Adipose tissue (tissue), 3 donors: ENCODE data around the gene TGFBR1. TPM values are rescaled to one million over a fixed set of nuclear protein-coding genes. Genes with fewer than 3 reads are reported as not detected.

Source experiments
- H3K27ac ChIP-seq: one replicate; pipeline ENCODE4 v1.5.1; 2013; ENCODE audit warnings: low read depth, low read length
- WGBS, 3 donors: extraction: QIAGEN DNeasy Blood & Tissue Kit; methylation state at CpG; one replicate each; pipeline ENCODE4 v1.1.7; 2013; 5-methylcytosine and 5-hydroxymethylcytosine counted together
- polyA plus RNA-seq, 3 donors: library from polyadenylated mRNA; stranded (reverse); fragments of 200-250 nt; gene quantifications; one replicate each; pipeline ENCODE4 v1.2.3, GENCODE V29; 2013
- donor health status: healthy with polysubstance abuse.
- donor health status: Bipolar disorder and iron deficiency.
- donor health status: healthy.

TGFBR1 gene
- 10 to 100 TPM in 1 of 3 donors, 1 to 10 TPM in 2; 3.7 to 12.1 (median 9.4) TPM for polyA plus RNA-seq

DNA sequence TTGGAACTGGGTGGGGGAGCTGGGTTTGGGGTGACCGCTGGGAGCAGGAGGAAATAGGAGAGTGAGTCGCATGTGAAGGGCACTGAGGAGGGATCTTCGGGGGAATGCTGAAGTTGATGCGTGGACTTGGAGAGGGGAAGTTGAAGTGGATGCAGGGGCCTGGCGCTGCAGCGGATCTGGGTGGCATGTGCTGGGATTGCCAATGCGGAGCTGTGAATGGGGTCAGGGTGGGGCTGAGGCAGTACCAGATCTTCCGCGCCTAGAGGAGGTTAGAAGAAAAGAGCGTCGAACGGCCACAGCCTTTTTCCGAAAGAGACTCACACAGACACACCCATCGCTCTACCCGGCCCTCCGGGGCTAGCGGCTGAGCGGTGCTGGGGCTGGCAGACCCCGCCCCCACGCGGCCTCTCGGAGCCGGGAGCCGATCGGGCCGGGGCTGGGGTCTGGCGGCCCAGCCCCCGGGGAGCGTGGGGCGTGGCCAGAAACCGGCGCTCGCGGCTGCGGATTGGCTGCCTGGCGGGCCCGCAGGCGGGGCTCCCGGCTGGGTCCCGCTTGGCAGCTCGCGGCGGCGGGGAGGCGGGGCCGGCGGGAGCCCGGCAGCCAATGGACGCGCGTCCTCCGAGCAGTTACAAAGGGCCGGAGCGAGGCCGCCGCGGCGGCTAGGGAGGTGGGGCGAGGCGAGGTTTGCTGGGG is at the start of gene TGFBR1:
TGFBR1 (plus strand) TSS at position 655 of the 693 bp plus-strand sequence. CDS start 93 bp downstream, outside the sequence.
- 0 to 1% (median 0%) methylated on average over 46 to 60 of the region's 60 CpGs for WGBS, 3 donors

GRCh38 chr9:99055384-99055783 is 49.5 kb upstream of the TGFBR1 start:
- WGBS, 3 donors: 75 to 100% (median 91%) methylated on average over 1 of the region's 1 CpG
- H3K27ac ChIP-seq: no peak overlapping the region

More for the DNA sequence above, at the start of gene TGFBR1:
- peak within 1 kb of the TSS; percentile 84 for H3K27ac ChIP-seq

- H3K27ac ChIP-seq: no peak overlapping the region
Measured at GRCh38 chr9:99056186-99056585, 48.7 kb upstream of the TGFBR1 start.

GRCh38 chr9:99056886-99057664 is 47.8 kb upstream of the TGFBR1 start:
- no peak overlapping the region for H3K27ac ChIP-seq

More at GRCh38 chr9:99056186-99056585, 48.7 kb upstream of the TGFBR1 start:
- WGBS, 3 donors: 91 to 95% (median 92%) methylated on average over 6 of the region's 6 CpGs

GRCh38 chr9:99057665-99058625 is 47.0 kb upstream of the TGFBR1 start:
- 50 to 79% (median 55%) methylated on average over 7 of the region's 7 CpGs for WGBS, 3 donors
- H3K27ac ChIP-seq: no peak overlapping the region

More at GRCh38 chr9:99056886-99057664, 47.8 kb upstream of the TGFBR1 start:
- 48 to 88% (median 55%) methylated on average over 5 of the region's 5 CpGs for WGBS, 3 donors

GRCh38 chr9:99058964-99059921 is 45.7 kb upstream of the TGFBR1 start:
- WGBS, 3 donors: 43 to 81% (median 44%) methylated on average over 8 of the region's 8 CpGs
- H3K27ac ChIP-seq: peak overlapping the region; percentile 7

DNA sequence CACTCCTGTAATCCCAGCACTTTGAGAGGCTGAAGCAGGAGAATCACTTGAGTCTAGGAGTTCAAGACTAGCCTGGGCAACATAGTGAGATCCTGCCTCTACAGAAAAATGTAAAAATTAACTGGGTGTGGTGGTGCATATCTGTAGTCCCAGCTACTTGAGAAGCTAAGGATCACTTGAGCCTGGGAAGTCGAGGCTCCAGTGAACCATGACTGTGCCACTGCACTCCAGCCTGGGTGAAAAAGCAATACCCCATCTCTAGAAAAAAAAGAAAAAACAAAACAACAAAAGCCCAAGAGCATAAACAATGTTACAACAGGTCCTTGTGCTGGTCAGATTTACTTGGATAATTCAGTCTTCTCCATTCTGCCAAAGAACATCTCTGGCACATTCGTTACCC is 44.3 kb upstream of the TGFBR1 start:
- 81 to 91% (median 88%) methylated on average over 2 of the region's 2 CpGs for WGBS, 3 donors
- H3K27ac ChIP-seq: no peak overlapping the region

DNA sequence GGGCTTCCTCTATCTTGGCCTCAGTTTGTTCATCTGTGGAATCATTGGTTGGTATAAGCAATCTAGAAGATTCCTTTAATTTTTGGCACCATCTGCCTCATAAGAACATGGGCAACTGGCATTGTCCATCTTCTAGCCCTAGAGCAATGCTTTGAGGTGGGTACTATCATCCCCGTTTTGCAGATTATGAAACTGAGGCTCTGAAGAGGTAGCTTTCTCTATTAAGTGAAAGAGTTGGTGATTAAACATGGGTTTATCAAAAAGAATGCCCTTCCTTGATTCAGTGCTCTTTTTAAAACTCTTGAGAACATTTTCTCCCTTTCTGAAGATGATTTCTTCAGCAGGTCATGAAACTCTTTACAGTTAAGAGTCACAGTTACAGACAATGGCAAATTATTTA is 42.4 kb upstream of the TGFBR1 start:
- 95 to 100% (median 96%) methylated on average over 1 of the region's 1 CpG for WGBS, 3 donors

GRCh38 chr9:99063522-99063921 is 41.4 kb upstream of the TGFBR1 start:
- 94 to 98% (median 94%) methylated on average over 1 of the region's 1 CpG for WGBS, 3 donors
- no peak overlapping the region for H3K27ac ChIP-seq

More for the DNA sequence above, 42.4 kb upstream of the TGFBR1 start:
- no peak overlapping the region for H3K27ac ChIP-seq

- 79 to 89% (median 84%) methylated on average over 3 of the region's 3 CpGs for WGBS, 3 donors
- H3K27ac ChIP-seq: no peak overlapping the region
Measured at GRCh38 chr9:99066571-99066970, 38.3 kb upstream of the TGFBR1 start.

DNA sequence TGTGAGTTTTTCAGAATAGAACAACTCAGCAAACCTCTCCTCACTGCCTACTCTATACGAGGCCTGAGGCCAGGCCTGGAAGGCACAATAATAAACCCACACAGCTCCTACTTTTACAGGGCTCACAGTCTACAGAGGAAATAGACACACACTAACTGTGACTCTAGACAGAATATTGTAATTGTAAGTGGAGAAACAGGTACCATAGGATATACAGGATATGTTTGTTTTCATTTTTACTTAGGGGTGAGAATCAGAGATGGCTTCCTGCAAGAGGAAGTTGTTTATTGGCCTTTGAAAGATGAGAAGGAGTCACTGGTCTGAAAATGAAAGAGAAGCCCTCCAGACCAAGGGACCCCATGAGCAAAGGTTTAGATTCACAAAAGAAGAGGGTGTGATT is 35.8 kb upstream of the TGFBR1 start:
- H3K27ac ChIP-seq: no peak overlapping the region
- 70 to 86% (median 83%) methylated on average over 1 of the region's 1 CpG for WGBS, 3 donors

DNA sequence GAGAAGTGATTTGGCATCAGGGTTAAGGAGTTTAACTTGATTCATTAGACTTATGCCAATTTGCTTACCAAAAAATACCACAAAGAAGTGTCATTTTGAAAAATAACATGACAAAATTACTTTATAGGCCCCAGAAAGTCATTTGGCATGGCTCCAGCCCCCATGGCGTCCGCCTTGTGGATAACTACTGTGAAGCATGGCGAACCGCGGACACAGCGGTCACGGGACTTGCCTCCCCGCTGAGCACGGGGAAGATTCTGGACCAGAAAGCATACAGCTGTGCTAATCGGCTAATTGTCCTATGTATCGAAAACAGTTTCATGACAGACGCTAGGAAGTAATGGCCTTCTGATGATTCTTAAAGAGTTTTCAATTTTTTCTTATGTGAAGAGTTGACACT is 35.4 kb upstream of the TGFBR1 start:
- WGBS, 3 donors: 94 to 96% (median 94%) methylated on average over 12 of the region's 12 CpGs
- no peak overlapping the region for H3K27ac ChIP-seq

DNA sequence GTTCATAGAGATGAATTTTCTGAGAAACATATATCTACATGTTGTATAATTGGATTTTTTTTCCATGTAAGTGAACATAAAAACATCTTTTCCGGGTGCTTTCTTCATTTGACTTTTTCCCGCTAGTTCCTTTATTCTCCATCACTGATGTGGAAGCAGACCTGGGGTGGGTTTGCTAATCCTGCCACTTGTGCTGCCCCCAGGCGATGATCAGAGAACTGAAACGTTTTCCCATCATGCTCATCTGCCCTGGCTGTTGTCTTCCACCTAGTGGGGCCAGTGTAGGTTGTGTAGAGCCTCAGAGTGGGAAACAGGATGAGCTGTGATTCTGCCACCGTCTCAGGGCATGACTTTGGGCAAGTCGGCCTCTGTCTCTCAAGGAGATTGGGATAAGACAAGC is 34.2 kb upstream of the TGFBR1 start:
- H3K27ac ChIP-seq: no peak overlapping the region
- WGBS, 3 donors: 73 to 85% (median 78%) methylated on average over 6 of the region's 6 CpGs

DNA sequence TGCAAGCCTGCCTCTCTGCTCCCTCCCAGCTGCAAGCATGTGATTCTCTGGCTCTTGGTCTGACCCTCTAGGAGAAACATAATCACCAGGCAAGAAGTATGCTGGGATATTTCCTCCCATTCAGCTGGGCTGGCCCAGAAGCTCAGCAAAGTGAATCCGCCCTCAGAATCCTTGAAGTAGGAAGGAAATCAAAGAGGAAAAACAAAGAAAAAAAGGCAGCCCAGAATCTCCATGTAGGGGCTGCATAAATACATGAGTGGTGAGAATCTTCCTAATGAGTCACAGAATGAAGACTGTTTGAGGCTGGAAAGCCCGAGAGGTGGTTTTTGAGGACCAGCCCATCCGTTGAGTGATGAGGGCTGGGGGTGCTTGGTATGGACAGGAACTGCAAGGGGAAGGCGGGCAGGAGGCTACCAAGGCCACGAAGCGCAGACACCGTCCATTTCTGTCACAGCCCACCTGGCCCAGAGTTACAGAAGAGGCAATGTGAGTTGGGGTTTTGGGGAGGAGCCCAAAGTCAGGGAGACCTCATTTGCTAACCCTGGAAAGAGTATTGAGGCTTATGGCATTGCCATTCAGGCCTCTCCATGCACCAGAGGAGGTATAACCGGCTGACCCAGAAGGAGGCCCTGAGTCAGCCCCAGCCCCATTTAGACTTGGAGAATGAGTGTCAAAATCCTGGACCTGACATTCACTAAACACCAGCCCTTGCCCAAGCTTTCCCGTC is 33.4 kb upstream of the TGFBR1 start:
- 82 to 91% (median 85%) methylated on average over 9 of the region's 9 CpGs for WGBS, 3 donors
- H3K27ac ChIP-seq: no peak overlapping the region

DNA sequence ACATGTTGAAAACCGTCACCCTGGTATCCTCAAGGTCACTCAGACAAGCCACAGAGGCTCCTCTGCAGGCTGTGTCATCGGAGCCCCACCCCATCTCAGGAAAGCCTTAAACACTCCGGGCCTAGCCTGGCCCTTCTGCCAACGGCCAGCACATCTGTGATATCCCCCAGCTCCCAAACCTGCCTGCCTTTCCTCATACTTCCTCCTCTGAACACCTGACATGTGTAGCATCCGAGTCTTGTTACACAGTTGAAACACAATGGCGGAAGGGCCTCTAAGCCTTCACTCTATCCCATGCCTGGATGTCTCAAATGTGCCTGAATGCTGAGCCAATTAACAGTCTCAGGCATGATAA is 32.9 kb upstream of the TGFBR1 start:
- WGBS, 3 donors: 76 to 86% (median 82%) methylated on average over 6 of the region's 6 CpGs
- H3K27ac ChIP-seq: no peak overlapping the region

- no peak overlapping the region for H3K27ac ChIP-seq
- WGBS, 3 donors: 38 to 60% (median 59%) methylated on average over 2 of the region's 2 CpGs
Measured at GRCh38 chr9:99073347-99073746, 31.6 kb upstream of the TGFBR1 start.
